GM18499 (cell line): ENCODE results near the gene HSF5.
"Not testable (repeated sequence)": the region's sequence is repeated elsewhere in the genome, so short reads cannot be mapped to it uniquely, and the experiment has no call there.

ENCODE experiments used
- ATAC-seq: cut with Tn5 transposase; IDR thresholded peaks from one replicate; pipeline ENCODE4 v1.9.1; 2021; ENCODE audit warnings: moderate number of reproducible peaks; ENCODE audit not compliant: insufficient read depth, unreplicated experiment

Gene HSF5

GRCh38 chr17:58416937-58417299 is 71.3 kb downstream of the HSF5 start:
- ATAC-seq: no peak

GRCh38 chr17:58416396-58416795 is 71.8 kb downstream of the HSF5 start:
- no peak for ATAC-seq

- no peak for ATAC-seq
Measured at GRCh38 chr17:58415371-58416055, 72.7 kb downstream of the HSF5 start.

- ATAC-seq: no peak
Measured at GRCh38 chr17:58414596-58414997, 73.6 kb downstream of the HSF5 start.

GRCh38 chr17:58413684-58414083 is 74.5 kb downstream of the HSF5 start:
- ATAC-seq: no peak

- no peak for ATAC-seq
Measured at GRCh38 chr17:58412961-58413586, 75.1 kb downstream of the HSF5 start.

- no peak for ATAC-seq
Measured at GRCh38 chr17:58412064-58412703, 76.0 kb downstream of the HSF5 start.

GRCh38 chr17:58411408-58411894 is 76.8 kb downstream of the HSF5 start:
- no peak for ATAC-seq

- ATAC-seq: no peak
Measured at GRCh38 chr17:58410714-58411407, 77.3 kb downstream of the HSF5 start.

- no peak for ATAC-seq
Measured at GRCh38 chr17:58409432-58409831, 78.8 kb downstream of the HSF5 start.

- ATAC-seq: no peak
Measured at GRCh38 chr17:58403311-58403710, 84.9 kb downstream of the HSF5 start.

- no peak for ATAC-seq
Measured at GRCh38 chr17:58402679-58403078, 85.5 kb downstream of the HSF5 start.

GRCh38 chr17:58402047-58402446 is 86.2 kb downstream of the HSF5 start:
- no peak for ATAC-seq

GRCh38 chr17:58401287-58401686 is 86.9 kb downstream of the HSF5 start:
- ATAC-seq: no peak

GRCh38 chr17:58400826-58401225 is 87.4 kb downstream of the HSF5 start:
- no peak for ATAC-seq

GRCh38 chr17:58399974-58400373 is 88.2 kb downstream of the HSF5 start:
- no peak for ATAC-seq

GRCh38 chr17:58398574-58399266 is 89.5 kb downstream of the HSF5 start:
- ATAC-seq: no peak

GRCh38 chr17:58397421-58397820 is 90.8 kb downstream of the HSF5 start:
- ATAC-seq: not testable (repeated sequence)

GRCh38 chr17:58396173-58396572 is 92.0 kb downstream of the HSF5 start:
- no peak for ATAC-seq

GRCh38 chr17:58394534-58395223 is 93.5 kb downstream of the HSF5 start:
- ATAC-seq: no peak
